GM23248 (cell line): ENCODE results near the gene NPB. TPM values are rescaled to one million over a fixed set of nuclear protein-coding genes. Genes with fewer than 3 reads are reported as not detected.

ENCODE experiments used
- DNase-seq: peaks from one replicate; pipeline ENCODE4 v3.0.0-alpha.2; 2015
- H2AFZ ChIP-seq: fragments of 200-600 bp; sonication (generic); 2 replicates; pipeline ENCODE4 v1.6.1; 2016; ENCODE audit warnings: antibody characterized with exemption
- H3F3A ChIP-seq: fragments of 200-600 bp; sonication (generic); 2 replicates; pipeline ENCODE4 v1.6.1; 2016; ENCODE audit warnings: mild to moderate bottlenecking, antibody characterized with exemption, mixed run types; ENCODE audit not compliant: insufficient read depth
- H3K27ac ChIP-seq: fragments of 200-600 bp; sonication (generic); 2 replicates; pipeline ENCODE4 v1.5.1; 2016; ENCODE audit warnings: mild to moderate bottlenecking
- H3K27me3 ChIP-seq: fragments of 200-600 bp; sonication (generic); replicated peaks from 2 replicates; pipeline ENCODE4 v1.6.1; 2016; ENCODE audit warnings: mild to moderate bottlenecking; ENCODE audit not compliant: insufficient read depth
- H3K36me3 ChIP-seq: fragments of 200-600 bp; sonication (generic); 2 replicates; pipeline ENCODE4 v1.6.1; 2016; ENCODE audit warnings: low read depth, mild to moderate bottlenecking
- H3K4me1 ChIP-seq: fragments of 200-600 bp; sonication (generic); 2 replicates; pipeline ENCODE4 v1.6.1; 2016; ENCODE audit warnings: mild to moderate bottlenecking; ENCODE audit not compliant: insufficient read depth
- H3K4me2 ChIP-seq: fragments of 200-600 bp; sonication (generic); one replicate; pipeline ENCODE4 v1.6.1; 2016; ENCODE audit warnings: mild to moderate bottlenecking; ENCODE audit not compliant: unreplicated experiment
- H3K4me3 ChIP-seq: fragments of 200-600 bp; sonication (generic); 2 replicates; pipeline ENCODE4 v1.5.1; 2016; ENCODE audit warnings: mild to moderate bottlenecking
- H3K79me2 ChIP-seq: fragments of 200-600 bp; sonication (generic); 2 replicates; pipeline ENCODE4 v1.6.1; 2016; ENCODE audit warnings: mild to moderate bottlenecking; ENCODE audit not compliant: insufficient read depth
- H3K9ac ChIP-seq: fragments of 200-600 bp; sonication (generic); 2 replicates; pipeline ENCODE4 v1.6.1; 2016; ENCODE audit warnings: mild to moderate bottlenecking
- H3K9me2 ChIP-seq: fragments of 200-600 bp; sonication (generic); 2 replicates; pipeline ENCODE4 v1.6.1; 2016; ENCODE audit warnings: mixed run types, mild to moderate bottlenecking, moderate library complexity; ENCODE audit not compliant: insufficient read depth
- H3K9me3 ChIP-seq: fragments of 200-600 bp; sonication (generic); one replicate; pipeline ENCODE4 v1.6.1; 2017; ENCODE audit warnings: low read depth
- H4K20me1 ChIP-seq: fragments of 200-600 bp; sonication (generic); 2 replicates; pipeline ENCODE4 v1.6.0; 2016; ENCODE audit not compliant: insufficient read depth
- EZH2 ChIP-seq: fragments of 200-600 bp; sonication (generic); IDR thresholded peaks from 2 replicates; pipeline ENCODE4 v1.6.1; 2018; ENCODE audit warnings: antibody characterized with exemption, mild to moderate bottlenecking; ENCODE audit not compliant: insufficient read depth, poor library complexity, severe bottlenecking
- EZH2phosphoT487 ChIP-seq: fragments of 200-600 bp; sonication (generic); IDR thresholded peaks from 2 replicates; pipeline ENCODE4 v1.6.1; 2018; ENCODE audit warnings: antibody characterized with exemption, moderate library complexity, mild to moderate bottlenecking, low read depth; ENCODE audit not compliant: insufficient read depth
- WGBS, 2 experiments: methylation state at CpG; one replicate each; pipeline ENCODE4 v1.1.6; 2015 to 2017; ENCODE audit warnings: low lambda C conversion rate in 2 of 2, low coverage in 1 of 2; ENCODE audit errors: missing lambda C conversion rate in 2 of 2; 5-methylcytosine and 5-hydroxymethylcytosine counted together
- in situ Hi-C: fragments of 300-500 bp; cut with MboI; formaldehyde crosslinking; loops from 2 replicates; pipeline ENCODE4 v1.15.0; 2020
- polyA plus RNA-seq: library from polyadenylated mRNA; unstranded; fragments of >200 nt; fragmentation: Nextera tagmentation; extraction: Ambion mirVana; gene quantifications from 2 replicates; pipeline ENCODE4 v1.2.1, GENCODE V29; 2016
- total RNA-seq: library from RNA; depleted of rRNA; stranded (reverse); fragments of >200 nt; shearing (Covaris generic); gene quantifications from 2 replicates; pipeline ENCODE4 v1.2.3, GENCODE V29; 2014

NPB gene
- total and polyA plus RNA-seq, 2 experiments from 2014 or later: 1.1 to 2.4 TPM

GRCh38 chr17:81863123-81863675, 38.8 kb upstream of the NPB start:
- 73 to 76% methylated on average over 6 of the region's 6 CpGs for WGBS, 2 experiments
- Histone ChIP-seq H3K9ac (peak overlapping the region; percentile 37; the same call in 1 of the 2 replicates), H3K79me2 (peaks cover 70% of the 10 kb centered on the region), H2AFZ (no peak overlapping the region), H3F3A (peaks cover 45% of the 10 kb centered on the region), H3K27me3 (no peaks in the 10 kb centered on the region), H3K4me1 (peaks cover 22% of the 10 kb centered on the region), H3K4me2 (peak overlapping the region; percentile 94), H3K4me3 (peak overlapping the region; percentile 7; the same call in 1 of the 2 replicates), H3K36me3 (no peaks in the 10 kb centered on the region; the same call in 1 of the 2 replicates), H3K9me2 (no peaks in the 10 kb centered on the region), H3K9me3 (no peaks in the 10 kb centered on the region), H4K20me1 (no peaks in the 10 kb centered on the region), H3K27ac (peak overlapping the region; percentile 96)
- in situ Hi-C loops: no loop called here
- DNase-seq: peak; percentile 50
- TF ChIP-seq EZH2 (no peak), EZH2phosphoT487 (no peak)

- peak; percentile 39 for DNase-seq
- Histone ChIP-seq H3K9me2 (no peaks in the 10 kb centered on the region), H4K20me1 (no peaks in the 10 kb centered on the region), H3K4me3 (no peak overlapping the region), H3K36me3 (no peaks in the 10 kb centered on the region; the same call in 1 of the 2 replicates), H2AFZ (no peak overlapping the region), H3K79me2 (peaks cover 64% of the 10 kb centered on the region), H3F3A (peaks cover 45% of the 10 kb centered on the region), H3K9me3 (no peaks in the 10 kb centered on the region), H3K9ac (peak overlapping the region; percentile 11; the same call in 1 of the 2 replicates), H3K4me2 (no peak overlapping the region), H3K27me3 (no peaks in the 10 kb centered on the region), H3K27ac (peak overlapping the region; percentile 96), H3K4me1 (peaks cover 21% of the 10 kb centered on the region)
- in situ Hi-C loops: no loop called here
- WGBS, 2 experiments: 84% methylated on average over 9 of the region's 9 CpGs
- TF ChIP-seq EZH2phosphoT487: no peak
Observed at GRCh38 chr17:81863833-81864768, 37.9 kb upstream of the NPB start.

GRCh38 chr17:81865358-81865732, 36.7 kb upstream of the NPB start:
- Histone ChIP-seq H3F3A (peaks cover 45% of the 10 kb centered on the region), H2AFZ (no peak overlapping the region), H3K9ac (peak overlapping the region; percentile 44; the same call in 1 of the 2 replicates), H3K9me3 (no peaks in the 10 kb centered on the region), H3K27ac (peak overlapping the region; percentile 90; the same call in 1 of the 2 replicates), H3K4me3 (no peak overlapping the region), H3K9me2 (no peaks in the 10 kb centered on the region), H3K4me2 (no peak overlapping the region), H3K36me3 (no peaks in the 10 kb centered on the region), H3K79me2 (peaks cover 64% of the 10 kb centered on the region), H3K27me3 (no peaks in the 10 kb centered on the region), H3K4me1 (peaks cover 21% of the 10 kb centered on the region), H4K20me1 (no peaks in the 10 kb centered on the region)
- DNase-seq: no peak
- TF ChIP-seq EZH2 (no peak), EZH2phosphoT487 (no peak)
- in situ Hi-C loops: no loop called here
- 93 to 96% methylated on average over 8 of the region's 8 CpGs for WGBS, 2 experiments

GRCh38 chr17:81865733-81866439, 36.2 kb upstream of the NPB start:
- no peak overlapping the region for H3K4me2 ChIP-seq

More at GRCh38 chr17:81865733-81866439, 36.2 kb upstream of the NPB start:
- 63 to 66% methylated on average over 17 to 18 of the region's 18 CpGs for WGBS, 2 experiments
- Histone ChIP-seq H2AFZ (no peak overlapping the region), H3K4me1 (peaks cover 21% of the 10 kb centered on the region), H3K79me2 (peaks cover 68% of the 10 kb centered on the region), H3K9me3 (no peaks in the 10 kb centered on the region), H3K36me3 (no peaks in the 10 kb centered on the region), H3K9ac (peak overlapping the region; percentile 44; the same call in 1 of the 2 replicates), H3K9me2 (no peaks in the 10 kb centered on the region), H3K4me3 (no peak overlapping the region), H3K27me3 (no peaks in the 10 kb centered on the region), H3K27ac (peak overlapping the region; percentile 90), H3F3A (peaks cover 45% of the 10 kb centered on the region), H4K20me1 (no peaks in the 10 kb centered on the region)
- TF ChIP-seq EZH2 (no peak), EZH2phosphoT487 (no peak)
- in situ Hi-C loops: no loop called here
- DNase-seq: peak; percentile 58
